Left ventricle myocardium inferior (tissue), 1 donor: ENCODE results near the gene SNX25. TPM values are rescaled to one million over a fixed set of nuclear protein-coding genes. Genes with fewer than 3 reads are reported as not detected.

ENCODE experiments used
- DNase-seq: peaks from one replicate; pipeline ENCODE4 v3.0.0-alpha.2; 2020
- H3K27ac ChIP-seq: fragments of 200-600 bp; replicated peaks from 2 replicates; pipeline ENCODE4 v1.8.0; 2021
- H3K27me3 ChIP-seq: fragments of 200-600 bp; 2 replicates; pipeline ENCODE4 v1.8.0; 2021; ENCODE audit warnings: low read depth
- H3K36me3 ChIP-seq: fragments of 200-600 bp; 2 replicates; pipeline ENCODE4 v1.8.0; 2021
- H3K4me1 ChIP-seq: fragments of 200-600 bp; 2 replicates; pipeline ENCODE4 v1.8.0; 2021
- H3K4me3 ChIP-seq: fragments of 200-600 bp; 2 replicates; pipeline ENCODE4 v1.8.0; 2021; ENCODE audit warnings: mild to moderate bottlenecking, moderate library complexity
- H3K9me3 ChIP-seq: fragments of 200-600 bp; replicated peaks from 2 replicates; pipeline ENCODE4 v1.8.0; 2021
- intact Hi-C: fragments of 100-400 bp; cut with micrococcal nuclease; formaldehyde crosslinking; loops from one replicate; pipeline ENCODE4 v1.11.0; 2022
- total RNA-seq: library from RNA; stranded (reverse); fragmentation: NEBNext Ultra II Directional; extraction: Animal tissue kit (Norgen Biotek cat#: 25700); gene quantifications from one replicate; pipeline ENCODE4 v1.2.1, GENCODE V29; 2021
- TF ChIP-seq, protein P1 (sequence below): fragments of 200-600 bp; IDR thresholded peaks from 2 replicates; pipeline ENCODE4 v1.8.0; 2021; ENCODE audit warnings: antibody characterized with exemption, mild to moderate bottlenecking, borderline replicate concordance
- donor health status: DM: no; HTN: yes; CAD: no; lungs with severe emphysema.

The SNX25 gene
- total RNA-seq, 1 donor from 2014 or later, result 10.8 TPM

DNA sequence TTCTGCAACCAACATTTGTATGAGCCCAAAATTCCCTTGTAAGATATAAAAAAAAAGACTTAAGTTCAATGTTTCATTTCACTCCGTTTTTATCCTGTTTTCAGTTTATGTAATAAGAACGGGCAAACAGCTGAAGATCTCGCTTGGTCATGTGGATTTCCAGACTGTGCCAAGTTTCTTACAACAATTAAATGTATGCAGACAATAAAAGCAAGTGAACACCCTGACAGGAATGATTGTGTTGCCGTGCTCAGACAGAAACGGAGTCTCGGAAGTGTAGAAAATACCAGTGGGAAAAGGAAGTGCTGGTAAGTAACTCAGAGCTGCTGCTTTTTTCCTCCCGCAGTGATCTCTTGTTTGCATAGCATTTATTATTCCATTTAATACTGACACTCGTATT, 190.1 kb downstream of the SNX25 start:
- no peak for DNase-seq
- Histone ChIP-seq H3K36me3 (peaks cover 55% of the 10 kb centered on the region), H3K4me3 (peak overlapping the region; percentile 1), H3K4me1 (peaks cover 56% of the 10 kb centered on the region), H3K9me3 (no peaks in the 10 kb centered on the region), H3K27me3 (no peaks in the 10 kb centered on the region), H3K27ac (no peak overlapping the region)
- TF ChIP-seq, protein P1, sequence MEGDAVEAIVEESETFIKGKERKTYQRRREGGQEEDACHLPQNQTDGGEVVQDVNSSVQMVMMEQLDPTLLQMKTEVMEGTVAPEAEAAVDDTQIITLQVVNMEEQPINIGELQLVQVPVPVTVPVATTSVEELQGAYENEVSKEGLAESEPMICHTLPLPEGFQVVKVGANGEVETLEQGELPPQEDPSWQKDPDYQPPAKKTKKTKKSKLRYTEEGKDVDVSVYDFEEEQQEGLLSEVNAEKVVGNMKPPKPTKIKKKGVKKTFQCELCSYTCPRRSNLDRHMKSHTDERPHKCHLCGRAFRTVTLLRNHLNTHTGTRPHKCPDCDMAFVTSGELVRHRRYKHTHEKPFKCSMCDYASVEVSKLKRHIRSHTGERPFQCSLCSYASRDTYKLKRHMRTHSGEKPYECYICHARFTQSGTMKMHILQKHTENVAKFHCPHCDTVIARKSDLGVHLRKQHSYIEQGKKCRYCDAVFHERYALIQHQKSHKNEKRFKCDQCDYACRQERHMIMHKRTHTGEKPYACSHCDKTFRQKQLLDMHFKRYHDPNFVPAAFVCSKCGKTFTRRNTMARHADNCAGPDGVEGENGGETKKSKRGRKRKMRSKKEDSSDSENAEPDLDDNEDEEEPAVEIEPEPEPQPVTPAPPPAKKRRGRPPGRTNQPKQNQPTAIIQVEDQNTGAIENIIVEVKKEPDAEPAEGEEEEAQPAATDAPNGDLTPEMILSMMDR, result no peak
- intact Hi-C loops, result no loop called here

DNA sequence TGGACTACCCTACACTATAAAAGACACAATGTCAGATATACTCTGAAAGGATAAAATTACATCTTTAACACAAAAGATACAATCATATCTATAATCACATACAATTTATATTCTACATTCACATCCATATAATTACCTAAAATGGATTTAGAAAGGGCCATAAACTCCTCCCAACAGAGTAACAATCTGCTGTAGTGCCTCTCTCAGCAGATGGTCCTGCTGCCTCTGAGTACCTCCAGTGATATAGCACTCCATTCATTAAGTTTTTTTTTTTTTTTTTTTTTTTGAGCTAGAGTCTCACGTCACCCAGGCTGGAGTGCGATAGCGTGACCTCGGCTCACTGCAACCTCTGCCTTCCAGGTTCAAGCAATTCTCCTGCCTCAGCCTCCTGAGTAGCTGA, 194.6 kb downstream of the SNX25 start:
- intact Hi-C loops, result no loop called here
- no peak overlapping the region for H3K27ac ChIP-seq
- peaks cover 13% of the 10 kb centered on the region for H3K4me1 ChIP-seq
- H3K9me3 ChIP-seq, result no peaks in the 10 kb centered on the region
- TF ChIP-seq, protein P1, result no peak
- no peak for DNase-seq
- no peaks in the 10 kb centered on the region for H3K27me3 ChIP-seq
- no peak overlapping the region for H3K4me3 ChIP-seq
- peaks cover 93% of the 10 kb centered on the region for H3K36me3 ChIP-seq

DNA sequence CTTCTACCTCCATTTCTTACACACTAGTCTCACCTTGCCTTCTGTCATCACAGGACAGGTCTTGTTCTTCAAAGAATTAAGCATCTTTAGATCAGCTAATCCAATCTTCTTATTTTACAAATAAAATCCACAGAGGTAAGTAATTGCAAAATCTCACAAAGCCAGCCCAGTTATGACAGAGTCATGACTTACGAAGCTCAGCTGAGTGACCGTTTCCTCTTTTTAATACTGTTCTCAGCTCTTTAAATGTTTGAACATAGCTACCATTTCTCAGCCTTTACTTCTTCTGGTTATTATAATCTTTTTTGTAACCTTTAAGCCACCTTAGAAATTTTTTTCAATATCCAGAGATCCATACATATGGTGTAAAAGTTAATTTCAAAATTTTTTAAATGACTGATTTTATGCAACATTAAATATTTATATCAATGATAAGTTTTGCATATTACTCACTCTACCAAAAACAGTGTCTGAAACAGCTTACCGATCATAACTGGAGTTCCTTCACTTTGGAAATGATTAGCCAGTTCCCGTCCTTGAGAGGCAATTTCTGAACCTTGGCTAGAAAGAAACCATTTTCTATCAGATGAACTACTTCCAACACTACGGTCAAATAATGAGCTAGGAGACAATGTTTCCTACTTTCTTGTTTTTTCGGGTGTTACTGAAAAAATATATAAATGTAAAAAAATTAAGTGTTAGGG, 196.1 kb downstream of the SNX25 start:
- no peak overlapping the region for H3K4me3 ChIP-seq
- TF ChIP-seq, protein P1, result no peak
- DNase-seq, result no peak
- H3K36me3 ChIP-seq, result peaks cover 93% of the 10 kb centered on the region
- H3K9me3 ChIP-seq, result peaks cover 5% of the 10 kb centered on the region
- no peaks in the 10 kb centered on the region for H3K4me1 ChIP-seq
- no peaks in the 10 kb centered on the region for H3K27me3 ChIP-seq
- H3K27ac ChIP-seq, result no peak overlapping the region
- intact Hi-C loops, result no loop called here

DNA sequence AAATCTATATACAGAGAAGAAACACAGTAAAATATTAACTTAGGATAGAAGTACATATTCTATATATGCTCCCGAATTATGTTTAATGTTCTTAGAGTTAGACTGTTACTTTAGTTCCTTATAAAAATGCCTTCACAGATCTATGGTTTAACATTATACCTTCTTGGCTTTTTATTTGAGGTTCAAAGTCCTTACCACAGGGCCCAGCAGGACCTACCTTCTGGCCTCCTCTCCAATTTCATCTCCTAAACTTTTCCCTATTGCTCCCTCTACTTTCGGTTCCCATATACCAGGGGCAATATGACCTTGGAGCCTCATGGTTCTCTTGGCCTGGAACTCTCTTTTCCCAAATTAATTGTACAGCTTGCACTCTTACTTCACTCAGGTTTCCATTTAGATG, 199.0 kb downstream of the SNX25 start:
- TF ChIP-seq, protein P1, result no peak
- Histone ChIP-seq H3K27me3 (no peaks in the 10 kb centered on the region), H3K4me1 (no peaks in the 10 kb centered on the region), H3K4me3 (no peak overlapping the region), H3K36me3 (peaks cover 82% of the 10 kb centered on the region), H3K9me3 (peaks cover 5% of the 10 kb centered on the region), H3K27ac (no peak overlapping the region)
- intact Hi-C loops, result no loop called here
- DNase-seq, result no peak

DNA sequence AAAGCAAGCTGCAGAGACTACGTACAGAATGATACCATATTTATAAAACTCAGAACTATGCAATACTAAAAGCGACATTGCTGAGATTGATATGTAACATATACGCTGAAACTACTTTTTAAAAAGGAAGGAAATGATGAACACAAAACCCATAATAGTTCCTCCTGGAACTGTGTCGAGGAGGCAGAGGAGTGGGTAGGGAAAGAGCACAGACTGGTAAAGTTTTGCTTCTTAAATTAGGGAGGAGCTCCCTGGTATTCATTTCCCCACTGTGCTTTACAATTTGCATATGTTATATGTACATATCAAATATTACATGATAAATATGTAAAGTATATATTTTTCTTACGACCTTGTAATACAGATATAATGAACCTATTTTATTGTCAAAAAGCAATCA, 202.5 kb downstream of the SNX25 start:
- TF ChIP-seq, protein P1, result no peak
- Histone ChIP-seq H3K4me3 (no peak overlapping the region), H3K9me3 (peaks cover 5% of the 10 kb centered on the region), H3K36me3 (peaks cover 79% of the 10 kb centered on the region), H3K4me1 (peaks cover 12% of the 10 kb centered on the region), H3K27me3 (no peaks in the 10 kb centered on the region), H3K27ac (no peak overlapping the region)
- DNase-seq, result no peak
- intact Hi-C loops, result no loop called here
